HepG2 (cell line): Measurements from ENCODE around the gene AHCY. TPM values are rescaled to one million over a fixed set of nuclear protein-coding genes. Genes with fewer than 3 reads are reported as not detected.

ENCODE experiments used
- ARID4A ChIP-seq: sonication (generic); formaldehyde crosslinking; IDR thresholded peaks from 2 replicates; pipeline ENCODE4 v1.5.0; 2020; ENCODE audit warnings: mild to moderate bottlenecking, missing genetic modification reagents, borderline replicate concordance
- DBP ChIP-seq: sonication (generic); formaldehyde crosslinking; IDR thresholded peaks from 2 replicates; pipeline ENCODE4 v1.4.0; 2020; ENCODE audit warnings: missing genetic modification reagents; ENCODE audit errors: not compliant biosample characterization
- DR1 ChIP-seq: sonication (generic); formaldehyde crosslinking; IDR thresholded peaks from 2 replicates; pipeline ENCODE4 v1.8.0; 2021; ENCODE audit warnings: mild to moderate bottlenecking, missing genetic modification reagents, inconsistent platforms
- GATA4 ChIP-seq: sonication (generic); IDR thresholded peaks from 2 replicates; pipeline ENCODE4 v1.6.1; 2016; ENCODE audit warnings: antibody characterized with exemption, low read depth, borderline replicate concordance
- GPN1 ChIP-seq: sonication (generic); formaldehyde crosslinking; IDR thresholded peaks from 2 replicates; pipeline ENCODE4 v1.5.1; 2020; ENCODE audit warnings: missing genetic modification reagents, borderline replicate concordance
- SOX13 ChIP-seq, 3 experiments: fragments of 450-650 bp in 1 of 3; sonication (generic) in 1 of 3; formaldehyde crosslinking in 1 of 3; IDR thresholded peaks in 2 of 3; conservative IDR thresholded peaks in 1 of 3; 2 replicates each; pipeline versions ENCODE4 v1.5.0 to v1.6.1; 2016 to 2020; ENCODE audit warnings: antibody characterized with exemption in 1 of 3, mild to moderate bottlenecking in 1 of 3, missing compliant biosample characterization in 1 of 3, missing genetic modification reagents in 1 of 3, moderate library complexity in 1 of 3
- ZNF331 ChIP-seq: sonication (generic); formaldehyde crosslinking; IDR thresholded peaks from 2 replicates; pipeline ENCODE4 v1.4.0; 2020; ENCODE audit warnings: missing genetic modification reagents
- ZNF496 ChIP-seq: sonication (generic); formaldehyde crosslinking; IDR thresholded peaks from 2 replicates; pipeline ENCODE4 v1.8.1; 2023; ENCODE audit warnings: mild to moderate bottlenecking, moderate library complexity, missing genetic modification reagents; ENCODE audit not compliant: insufficient replicate concordance
- ZNF574 ChIP-seq: sonication (generic); formaldehyde crosslinking; IDR thresholded peaks from 2 replicates; pipeline ENCODE4 v1.4.0; 2020; ENCODE audit warnings: missing genetic modification reagents
- ZNF646 ChIP-seq: sonication (generic); formaldehyde crosslinking; IDR thresholded peaks from 2 replicates; pipeline ENCODE4 v1.9.0; 2021; ENCODE audit warnings: mild to moderate bottlenecking, missing genetic modification reagents
- polyA plus RNA-seq, 8 experiments: library from polyadenylated mRNA; depleted of rRNA in 3 of 8; stranded (reverse) in 7 of 8; unstranded in 1 of 8; fragments of >200 nt; fragmentation: Illumina TruSeq in 4 of 8; extraction: Trizol in 4 of 8; gene quantifications; 2 replicates each; pipeline versions ENCODE4 v1.2.1 to v1.2.3, GENCODE V29; 2011 to 2016; ENCODE audit warnings: low read depth in 4 of 8, missing spikeins in 1 of 8, mixed read lengths in 1 of 8; ENCODE audit not compliant: insufficient read depth in 1 of 8
- total RNA-seq, 5 experiments: library from RNA; depleted of rRNA; stranded (reverse); fragments of >200 nt; fragmentation: Illumina TruSeq; extraction: Trizol; gene quantifications; 2 replicates each; pipeline ENCODE4 v1.2.3, GENCODE V29; 2016; ENCODE audit warnings: low read depth in 1 of 5
- TF ChIP-seq, protein P1 (sequence below): sonication (generic); formaldehyde crosslinking; IDR thresholded peaks from 2 replicates; pipeline ENCODE4 v1.5.1; 2020; ENCODE audit warnings: missing genetic modification reagents, mild to moderate bottlenecking, borderline replicate concordance

AHCY gene
- total and polyA plus RNA-seq, 2 of the 13 experiments (the other 11 are each of a cell fraction or from before 2014, with no cell fraction given), result 407 to 419 TPM

- TF ChIP-seq DR1 (CRISPR knock-in tag) (no peak), SOX13 (IDR thresholded peaks at IDR 0.05) (peak; percentile 62; the same call in 1 of the 2 replicates), SOX13 (CRISPR knock-in tag; conservative IDR thresholded peaks at IDR 0.05 in 1 of 2, IDR thresholded peaks at IDR 0.05 in 1 of 2) (peak in 1 of 2 experiments; percentile 75; a peak in 2 of 4 replicates), ZNF646 (no peak), ZNF496 (CRISPR knock-in tag) (no peak), ZNF574 (CRISPR knock-in tag) (no peak), ARID4A (no peak; the same call in 1 of the 2 replicates), GATA4 (no peak), ZNF331 (no peak), DBP (CRISPR knock-in tag) (no peak), GPN1 (CRISPR knock-in tag) (no peak)
- TF ChIP-seq, protein P1, sequence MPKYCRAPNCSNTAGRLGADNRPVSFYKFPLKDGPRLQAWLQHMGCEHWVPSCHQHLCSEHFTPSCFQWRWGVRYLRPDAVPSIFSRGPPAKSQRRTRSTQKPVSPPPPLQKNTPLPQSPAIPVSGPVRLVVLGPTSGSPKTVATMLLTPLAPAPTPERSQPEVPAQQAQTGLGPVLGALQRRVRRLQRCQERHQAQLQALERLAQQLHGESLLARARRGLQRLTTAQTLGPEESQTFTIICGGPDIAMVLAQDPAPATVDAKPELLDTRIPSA (CRISPR knock-in tag), result no peak
Observed at GRCh38 chr20:34334654-34335407, 31.7 kb upstream of the AHCY start (continued).
